ENCODE measurements around the gene ARHGAP44.

Gene ARHGAP44

DNA sequence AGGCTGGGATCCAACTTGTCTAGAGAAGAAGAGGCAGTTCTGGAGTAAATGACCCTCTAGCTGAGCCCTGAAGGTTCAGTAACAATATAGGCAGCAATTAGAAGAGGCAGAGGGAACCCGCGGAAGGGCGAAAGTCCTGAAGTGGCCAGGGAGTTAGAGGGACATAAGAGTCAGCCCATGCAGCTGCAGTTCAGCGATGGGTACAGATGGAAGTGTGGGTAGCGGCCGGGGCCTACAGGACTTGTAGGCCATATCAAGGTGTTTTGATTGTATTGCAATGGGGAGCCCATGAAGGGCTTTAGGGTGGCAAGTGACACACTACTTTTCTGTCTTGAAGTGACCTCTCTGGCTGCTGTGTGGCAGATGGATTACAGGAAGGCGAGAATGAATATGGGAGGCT lies 225.5 kb downstream of the ARHGAP44 start:
- no peak for TF ChIP-seq POLR2AphosphoS5 (IDR thresholded peaks at IDR 0.05; ENCODE audit: low read depth, low read length)
- TF ChIP-seq POLR2A (IDR thresholded peaks at IDR 0.05; ENCODE audit: low read depth, low read length): no peak
- TF ChIP-seq TAF1 (IDR thresholded peaks at IDR 0.05; ENCODE audit: borderline replicate concordance, low read depth, low read length): no peak
- DNase-seq (ENCODE audit: insufficient read length): no peak

GRCh38 chr17:13016881-13017654 lies 227.8 kb downstream of the ARHGAP44 start:
- no peak for TF ChIP-seq TAF1 (IDR thresholded peaks at IDR 0.05; ENCODE audit: borderline replicate concordance, low read depth, low read length)
- FAIRE-seq (peak; percentile 46), DNase-seq (ENCODE audit: insufficient read length) (no peak)

More for the DNA sequence above, 225.5 kb downstream of the ARHGAP44 start:
- FAIRE-seq: no peak

DNA sequence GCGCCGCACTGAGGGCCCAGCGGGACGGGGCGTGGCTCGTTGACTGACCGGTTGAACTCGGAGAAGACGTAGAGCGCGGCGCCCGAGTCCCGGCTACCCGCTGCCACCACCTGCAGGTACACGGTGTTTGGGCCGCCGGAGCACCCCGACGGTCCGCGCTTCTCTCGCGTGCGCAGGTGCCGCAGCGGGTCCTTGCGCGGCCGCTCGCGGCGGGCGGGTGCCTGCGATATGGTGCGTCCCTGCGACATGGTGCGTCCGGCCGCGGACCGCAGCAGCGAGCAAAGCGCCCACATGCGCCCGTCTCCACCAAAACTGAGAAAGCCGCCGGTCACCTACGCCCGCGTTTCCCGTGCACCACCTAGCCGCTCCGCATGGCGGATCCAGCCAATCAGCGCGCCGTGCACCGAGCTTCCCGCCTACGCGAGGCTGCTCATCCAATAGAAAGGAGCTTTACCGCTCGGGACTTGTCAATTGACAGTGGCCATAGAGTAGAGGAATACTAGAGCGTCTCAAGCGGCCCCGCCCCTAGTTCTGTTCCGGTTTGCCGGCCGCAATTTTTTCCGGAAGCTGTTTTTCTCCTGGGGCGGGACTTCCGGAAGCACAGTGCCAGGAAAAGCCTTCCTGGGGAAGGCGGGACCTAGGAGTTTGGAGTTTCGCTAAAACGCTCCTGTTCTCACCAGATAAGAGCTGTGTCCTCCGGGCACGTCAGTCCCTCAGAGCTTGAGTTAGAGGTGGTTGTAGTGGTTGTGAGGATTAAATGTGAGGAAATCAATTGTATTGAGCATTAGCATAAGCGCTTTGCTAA lies 228.6 kb downstream of the ARHGAP44 start, which contains the start of gene ELAC2:
TSS of gene ELAC2 (minus strand) at position 373 of the 805 bp plus-strand sequence. CDS start at position 293, 80 bp downstream.
- DNase-seq (ENCODE audit: insufficient read length) (peak; percentile 95), FAIRE-seq (peak; percentile 97)
- TF ChIP-seq POLR2A (IDR thresholded peaks at IDR 0.05; ENCODE audit: low read depth, low read length) (peak; percentile 97), POLR2AphosphoS5 (IDR thresholded peaks at IDR 0.05; ENCODE audit: low read depth, low read length) (peak; percentile 94), TAF1 (IDR thresholded peaks at IDR 0.05; ENCODE audit: borderline replicate concordance, low read depth, low read length) (peak; percentile 88)

- DNase-seq (ENCODE audit: insufficient read length) (no peak), FAIRE-seq (no peak)
- TF ChIP-seq TAF1 (IDR thresholded peaks at IDR 0.05; ENCODE audit: borderline replicate concordance, low read depth, low read length) (no peak), POLR2A (IDR thresholded peaks at IDR 0.05; ENCODE audit: low read depth, low read length) (no peak), POLR2AphosphoS5 (IDR thresholded peaks at IDR 0.05; ENCODE audit: low read depth, low read length) (no peak)
These were observed 234.7 kb downstream of the ARHGAP44 start for GRCh38 chr17:13024016-13024415.

GRCh38 chr17:13024526-13025257 lies 235.4 kb downstream of the ARHGAP44 start:
- FAIRE-seq (peak; percentile 56), DNase-seq (ENCODE audit: insufficient read length) (peak; percentile 29)
- TF ChIP-seq TAF1 (IDR thresholded peaks at IDR 0.05; ENCODE audit: borderline replicate concordance, low read depth, low read length) (no peak), POLR2AphosphoS5 (IDR thresholded peaks at IDR 0.05; ENCODE audit: low read depth, low read length) (no peak), POLR2A (IDR thresholded peaks at IDR 0.05; ENCODE audit: low read depth, low read length) (no peak)

DNA sequence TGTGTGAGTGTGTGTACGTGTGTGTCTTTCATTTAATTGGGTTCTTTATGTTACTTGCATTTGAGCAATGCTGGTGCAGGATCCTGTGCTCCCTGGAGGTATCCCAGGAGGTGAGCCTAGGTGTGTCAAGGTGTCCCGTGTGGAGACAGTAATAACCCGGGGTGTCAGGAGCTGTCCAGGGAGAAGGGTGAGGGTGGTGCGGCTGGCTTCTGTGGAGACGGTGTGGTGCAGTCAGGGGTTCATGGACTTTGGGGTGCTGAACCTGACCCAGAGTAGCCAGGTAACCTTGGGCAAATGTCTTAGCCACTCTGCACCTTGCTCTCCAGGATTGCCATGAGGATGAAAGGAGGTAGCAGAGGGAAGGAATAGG lies 235.9 kb downstream of the ARHGAP44 start:
- no peak for DNase-seq (ENCODE audit: insufficient read length)
- TF ChIP-seq POLR2A (IDR thresholded peaks at IDR 0.05; ENCODE audit: low read depth, low read length) (no peak), POLR2AphosphoS5 (IDR thresholded peaks at IDR 0.05; ENCODE audit: low read depth, low read length) (no peak), TAF1 (IDR thresholded peaks at IDR 0.05; ENCODE audit: borderline replicate concordance, low read depth, low read length) (no peak)
- FAIRE-seq: no peak

GRCh38 chr17:13025687-13026086 lies 236.4 kb downstream of the ARHGAP44 start:
- no peak for FAIRE-seq
- no peak for TF ChIP-seq TAF1 (IDR thresholded peaks at IDR 0.05; ENCODE audit: borderline replicate concordance, low read depth, low read length)
- TF ChIP-seq POLR2A (IDR thresholded peaks at IDR 0.05; ENCODE audit: low read depth, low read length): no peak
- no peak for TF ChIP-seq POLR2AphosphoS5 (IDR thresholded peaks at IDR 0.05; ENCODE audit: low read depth, low read length)
- DNase-seq (ENCODE audit: insufficient read length): no peak

GRCh38 chr17:13027246-13027645 lies 237.9 kb downstream of the ARHGAP44 start:
- FAIRE-seq (no peak), DNase-seq (ENCODE audit: insufficient read length) (no peak)
- TF ChIP-seq POLR2AphosphoS5 (IDR thresholded peaks at IDR 0.05; ENCODE audit: low read depth, low read length) (no peak), TAF1 (IDR thresholded peaks at IDR 0.05; ENCODE audit: borderline replicate concordance, low read depth, low read length) (no peak), POLR2A (IDR thresholded peaks at IDR 0.05; ENCODE audit: low read depth, low read length) (no peak)

- TF ChIP-seq TAF1 (IDR thresholded peaks at IDR 0.05; ENCODE audit: borderline replicate concordance, low read depth, low read length) (no peak), POLR2AphosphoS5 (IDR thresholded peaks at IDR 0.05; ENCODE audit: low read depth, low read length) (no peak), POLR2A (IDR thresholded peaks at IDR 0.05; ENCODE audit: low read depth, low read length) (no peak)
- FAIRE-seq (no peak), DNase-seq (ENCODE audit: insufficient read length) (no peak)
These were observed 240.0 kb downstream of the ARHGAP44 start for GRCh38 chr17:13029340-13029739.

- DNase-seq (ENCODE audit: insufficient read length) (no peak), FAIRE-seq (no peak)
- no peak for TF ChIP-seq POLR2A (IDR thresholded peaks at IDR 0.05; ENCODE audit: low read depth, low read length)
- TF ChIP-seq TAF1 (IDR thresholded peaks at IDR 0.05; ENCODE audit: borderline replicate concordance, low read depth, low read length): no peak
- TF ChIP-seq POLR2AphosphoS5 (IDR thresholded peaks at IDR 0.05; ENCODE audit: low read depth, low read length): no peak
These were observed 240.8 kb downstream of the ARHGAP44 start for GRCh38 chr17:13030056-13030455.
